Liver (tissue), 9 donors: ENCODE results near the gene FGF14. TPM values are rescaled to one million over a fixed set of nuclear protein-coding genes. Genes with fewer than 3 reads are reported as not detected.

Experiments
- DNase-seq: peaks from one replicate; pipeline ENCODE4 v3.0.0-alpha.2; 2017; ENCODE audit warnings: low spot score
- H3K27ac ChIP-seq, 2 donors: one replicate each; pipeline ENCODE4 v1.7.0; 2013; ENCODE audit warnings: inconsistent platforms in 2 of 2, low read length in 2 of 2, control low read depth in 1 of 2, low read depth in 1 of 2, mild to moderate bottlenecking in 1 of 2
- H3K27me3 ChIP-seq, 4 donors: one replicate each; pipeline versions ENCODE4 v1.6.1 to v1.7.0; 2013; ENCODE audit warnings: low read length in 3 of 4, inconsistent platforms in 1 of 4, mild to moderate bottlenecking in 1 of 4, moderate library complexity in 1 of 4; ENCODE audit not compliant: control insufficient read depth in 4 of 4, insufficient read depth in 4 of 4
- H3K36me3 ChIP-seq, 4 donors: one replicate each; pipeline versions ENCODE4 v1.6.1 to v1.7.0; 2013; ENCODE audit warnings: low read length in 3 of 4, mild to moderate bottlenecking in 3 of 4, low read depth in 1 of 4, moderate library complexity in 1 of 4; ENCODE audit not compliant: control insufficient read depth in 4 of 4, insufficient read depth in 3 of 4
- H3K4me1 ChIP-seq, 4 donors: one replicate each; pipeline versions ENCODE4 v1.6.1 to v1.7.0; 2013; ENCODE audit warnings: low read length in 3 of 4, mild to moderate bottlenecking in 3 of 4, moderate library complexity in 1 of 4; ENCODE audit not compliant: control insufficient read depth in 4 of 4, insufficient read depth in 4 of 4
- H3K4me3 ChIP-seq, 3 donors: one replicate each; pipeline versions ENCODE4 v1.6.1 to v1.7.0; 2013; ENCODE audit warnings: low read length in 3 of 3, control low read depth in 1 of 3, low read depth in 1 of 3, mild to moderate bottlenecking in 1 of 3
- H3K9ac ChIP-seq, 2 donors: one replicate each; pipeline ENCODE4 v1.7.0; 2013; ENCODE audit warnings: low read length in 2 of 2, mild to moderate bottlenecking in 2 of 2, moderate library complexity in 2 of 2, control low read depth in 1 of 2, low read depth in 1 of 2
- H3K9me3 ChIP-seq, 4 donors: one replicate each; pipeline versions ENCODE4 v1.6.1 to v1.7.0; 2013; ENCODE audit warnings: low read length in 3 of 4; ENCODE audit not compliant: control insufficient read depth in 4 of 4
- EGR1 ChIP-seq, 2 donors: IDR thresholded peaks; 2 replicates each; pipeline ENCODE4 v1.6.1; 2016 to 2018; ENCODE audit warnings: antibody characterized with exemption in 2 of 2, low read depth in 2 of 2
- FOXA1 ChIP-seq: IDR thresholded peaks from 2 replicates; pipeline ENCODE4 v1.6.1; 2016; ENCODE audit warnings: antibody characterized with exemption
- FOXA2 ChIP-seq: IDR thresholded peaks from 2 replicates; pipeline ENCODE4 v1.6.1; 2016; ENCODE audit warnings: antibody characterized with exemption
- GABPA ChIP-seq, 2 donors: IDR thresholded peaks in 1 of 2; conservative IDR thresholded peaks in 1 of 2; 2 replicates each; pipeline ENCODE4 v1.6.1; 2016; ENCODE audit warnings: antibody characterized with exemption in 2 of 2, mild to moderate bottlenecking in 1 of 2, moderate library complexity in 1 of 2
- HNF4A ChIP-seq, 2 donors: conservative IDR thresholded peaks; 2 replicates each; pipeline ENCODE4 v1.6.1; 2016; ENCODE audit warnings: antibody characterized with exemption in 2 of 2, mild to moderate bottlenecking in 2 of 2
- HNF4G ChIP-seq: IDR thresholded peaks from 2 replicates; pipeline ENCODE4 v1.6.1; 2016; ENCODE audit warnings: antibody characterized with exemption
- JUND ChIP-seq, 2 donors: IDR thresholded peaks; 2 replicates each; pipeline ENCODE4 v1.6.1; 2016; ENCODE audit warnings: antibody characterized with exemption in 2 of 2
- NR2F2 ChIP-seq: IDR thresholded peaks from 2 replicates; pipeline ENCODE4 v1.6.1; 2016; ENCODE audit warnings: antibody characterized with exemption
- RAD21 ChIP-seq, 2 donors: IDR thresholded peaks; 2 replicates each; pipeline ENCODE4 v1.6.1; 2016; ENCODE audit warnings: antibody characterized with exemption in 2 of 2, mild to moderate bottlenecking in 2 of 2
- RXRA ChIP-seq, 2 donors: IDR thresholded peaks; 2 replicates each; pipeline ENCODE4 v1.6.1; 2017 to 2018; ENCODE audit warnings: antibody characterized with exemption in 2 of 2, mild to moderate bottlenecking in 1 of 2
- SP1 ChIP-seq: IDR thresholded peaks from 2 replicates; pipeline ENCODE4 v1.6.1; 2018; ENCODE audit warnings: antibody characterized with exemption, mild to moderate bottlenecking
- TAF1 ChIP-seq: conservative IDR thresholded peaks from 2 replicates; pipeline ENCODE4 v1.6.1; 2016; ENCODE audit warnings: antibody characterized with exemption, mild to moderate bottlenecking
- YY1 ChIP-seq: IDR thresholded peaks from 2 replicates; pipeline ENCODE4 v1.6.1; 2016; ENCODE audit warnings: antibody characterized with exemption, mild to moderate bottlenecking
- WGBS: extraction: QIAGEN DNeasy Blood & Tissue Kit; methylation state at CpG from one replicate; pipeline ENCODE4 v1.1.7; 2013; 5-methylcytosine and 5-hydroxymethylcytosine counted together
- polyA plus RNA-seq, 2 donors: library from polyadenylated mRNA; stranded (reverse) in 1 of 2; unstranded in 1 of 2; fragments of 200-250 nt in 1 of 2; fragments of >200 nt in 1 of 2; fragmentation: Nextera tagmentation in 1 of 2; extraction: Ambion mirVana in 1 of 2; gene quantifications; one replicate each; pipeline versions ENCODE4 v1.2.1 to v1.2.3, GENCODE V29; 2013 to 2015
- total RNA-seq, 2 donors: library from RNA; depleted of rRNA; stranded (reverse); fragments of >200 nt; gene quantifications; one replicate each; pipeline ENCODE4 v1.2.3, GENCODE V29; 2014
- TF ChIP-seq, protein P1 (sequence below): IDR thresholded peaks from 2 replicates; pipeline ENCODE4 v1.6.1; 2016; ENCODE audit warnings: antibody characterized with exemption
- TF ChIP-seq, protein P2 (sequence below): IDR thresholded peaks from 2 replicates; pipeline ENCODE4 v1.6.1; 2016; ENCODE audit warnings: antibody characterized with exemption
- TF ChIP-seq, protein P3 (sequence below): fragments of 150-350 bp; IDR thresholded peaks from 2 replicates; pipeline ENCODE4 v1.5.1; 2017; ENCODE audit warnings: improper control_type of control experiment, low read depth, low read length; ENCODE audit not compliant: missing input control
- TF ChIP-seq, protein P4 (sequence below): IDR thresholded peaks from 2 replicates; pipeline ENCODE4 v1.6.1; 2016; ENCODE audit warnings: antibody characterized with exemption
- donor health status: healthy.
- donor health status: healthy.
- donor health status: healthy.
- donor health status: healthy.
- donor health status: healthy.

FGF14 gene
- total and polyA plus RNA-seq, 4 donors = 0.05 to 3.3 (median 1.0) TPM

DNA sequence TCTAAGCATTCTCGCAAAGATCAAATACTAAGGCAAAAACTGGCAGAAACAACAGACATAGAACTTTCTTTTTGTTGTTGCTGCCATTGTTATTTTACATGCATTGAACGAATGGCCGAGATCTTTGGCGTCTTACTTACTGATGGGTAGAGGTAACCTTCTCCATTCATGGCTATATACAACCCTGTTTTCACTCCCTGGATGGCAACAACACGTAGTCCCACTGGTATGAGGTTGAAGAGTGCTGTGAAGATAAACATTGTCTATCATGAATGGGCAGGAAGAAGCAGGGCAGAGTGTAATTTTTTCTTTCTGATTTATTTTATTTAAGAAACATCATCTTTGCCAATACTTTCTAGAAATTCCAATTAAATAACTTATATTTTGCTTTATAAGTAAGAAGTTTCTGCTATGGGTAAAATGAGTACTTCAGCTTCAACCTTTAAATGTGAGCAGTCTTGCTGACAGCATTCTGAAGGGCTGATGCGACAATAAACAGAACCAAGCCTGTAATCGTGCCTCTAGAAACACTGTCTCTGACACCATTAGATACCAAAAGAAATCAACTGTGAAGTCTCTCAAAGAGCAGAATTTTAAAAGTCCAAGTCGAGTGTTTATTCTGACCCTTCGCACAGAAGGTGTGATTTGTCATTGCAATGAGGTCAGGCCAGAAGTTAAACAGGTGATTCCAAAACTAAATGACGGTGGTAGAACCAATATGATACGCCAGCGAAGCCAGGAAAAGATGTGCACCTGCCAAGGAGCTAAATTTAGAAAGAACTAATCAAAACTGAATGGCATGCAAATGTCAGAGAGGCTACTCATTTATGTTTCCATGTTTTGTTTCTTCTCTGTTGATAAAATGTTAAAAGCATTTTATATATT, 533.0 kb downstream of the FGF14 start:
- TF ChIP-seq, protein P1, sequence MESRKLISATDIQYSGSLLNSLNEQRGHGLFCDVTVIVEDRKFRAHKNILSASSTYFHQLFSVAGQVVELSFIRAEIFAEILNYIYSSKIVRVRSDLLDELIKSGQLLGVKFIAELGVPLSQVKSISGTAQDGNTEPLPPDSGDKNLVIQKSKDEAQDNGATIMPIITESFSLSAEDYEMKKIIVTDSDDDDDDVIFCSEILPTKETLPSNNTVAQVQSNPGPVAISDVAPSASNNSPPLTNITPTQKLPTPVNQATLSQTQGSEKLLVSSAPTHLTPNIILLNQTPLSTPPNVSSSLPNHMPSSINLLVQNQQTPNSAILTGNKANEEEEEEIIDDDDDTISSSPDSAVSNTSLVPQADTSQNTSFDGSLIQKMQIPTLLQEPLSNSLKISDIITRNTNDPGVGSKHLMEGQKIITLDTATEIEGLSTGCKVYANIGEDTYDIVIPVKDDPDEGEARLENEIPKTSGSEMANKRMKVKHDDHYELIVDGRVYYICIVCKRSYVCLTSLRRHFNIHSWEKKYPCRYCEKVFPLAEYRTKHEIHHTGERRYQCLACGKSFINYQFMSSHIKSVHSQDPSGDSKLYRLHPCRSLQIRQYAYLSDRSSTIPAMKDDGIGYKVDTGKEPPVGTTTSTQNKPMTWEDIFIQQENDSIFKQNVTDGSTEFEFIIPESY = no peak
- TF ChIP-seq EGR1 (IDR thresholded peaks at IDR 0.05; ENCODE audit: low read depth in 2 of 2) = no peak
- TF ChIP-seq FOXA1 = no peak
- TF ChIP-seq, protein P2, sequence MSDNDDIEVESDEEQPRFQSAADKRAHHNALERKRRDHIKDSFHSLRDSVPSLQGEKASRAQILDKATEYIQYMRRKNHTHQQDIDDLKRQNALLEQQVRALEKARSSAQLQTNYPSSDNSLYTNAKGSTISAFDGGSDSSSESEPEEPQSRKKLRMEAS = no peak
- peaks cover 0 to 3% (median 0%) of the 10 kb centered on the region in 4 donors for H3K27me3 ChIP-seq
- H3K27ac ChIP-seq = no peak overlapping the region
- H3K9ac ChIP-seq = no peak overlapping the region
- no peaks in the 10 kb centered on the region for H3K9me3 ChIP-seq
- no peaks in the 10 kb centered on the region for H3K36me3 ChIP-seq
- no peak for DNase-seq
- WGBS = 65% methylated on average over 12 of the region's 12 CpGs
- H3K4me3 ChIP-seq = no peak overlapping the region
- H3K4me1 ChIP-seq = no peaks in the 10 kb centered on the region

DNA sequence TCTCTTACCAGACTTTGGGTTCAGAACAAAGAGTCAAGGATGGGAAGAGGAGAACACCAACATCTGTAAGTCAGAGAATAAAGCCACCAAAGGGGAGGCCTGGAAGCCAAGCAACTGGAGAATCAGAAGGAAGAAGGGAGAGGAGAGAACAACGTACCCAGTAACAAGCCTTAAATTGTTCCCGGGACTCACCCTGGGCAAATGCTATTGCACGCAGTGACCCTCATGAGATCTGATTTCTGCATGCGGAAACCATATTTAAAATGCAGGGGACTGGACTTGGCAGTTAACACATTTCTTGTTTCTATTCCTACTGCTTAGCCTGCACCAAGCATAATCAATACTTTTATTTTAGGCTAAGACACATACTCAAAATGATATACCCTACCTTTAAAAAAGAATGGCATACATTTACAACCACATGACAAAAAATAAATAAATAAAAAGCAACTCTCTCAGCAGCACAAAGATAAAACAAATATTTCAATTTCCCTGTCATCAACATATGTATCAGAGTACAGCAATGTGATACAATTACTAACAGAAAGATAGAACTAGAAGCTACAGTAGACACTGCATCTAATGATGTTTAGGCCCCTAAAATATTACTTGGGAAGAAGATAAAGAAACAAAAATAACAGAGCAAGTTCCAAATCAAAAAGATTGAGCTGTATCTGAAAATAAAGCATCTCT, 534.8 kb downstream of the FGF14 start:
- no peaks in the 10 kb centered on the region for H3K9me3 ChIP-seq
- peaks cover 0 to 6% (median 0%) of the 10 kb centered on the region in 4 donors for H3K27me3 ChIP-seq
- H3K27ac ChIP-seq = no peak overlapping the region
- no peak overlapping the region for H3K9ac ChIP-seq
- DNase-seq = no peak
- no peaks in the 10 kb centered on the region for H3K36me3 ChIP-seq
- WGBS = 94% methylated on average over 4 of the region's 4 CpGs
- TF ChIP-seq JUND (IDR thresholded peaks at IDR 0.05) (no peak), GABPA (IDR thresholded peaks at IDR 0.05 in 1 of 2, conservative IDR thresholded peaks at IDR 0.05 in 1 of 2) (no peak)
- TF ChIP-seq, protein P2 = no peak
- H3K4me1 ChIP-seq = no peaks in the 10 kb centered on the region
- no peak overlapping the region for H3K4me3 ChIP-seq

DNA sequence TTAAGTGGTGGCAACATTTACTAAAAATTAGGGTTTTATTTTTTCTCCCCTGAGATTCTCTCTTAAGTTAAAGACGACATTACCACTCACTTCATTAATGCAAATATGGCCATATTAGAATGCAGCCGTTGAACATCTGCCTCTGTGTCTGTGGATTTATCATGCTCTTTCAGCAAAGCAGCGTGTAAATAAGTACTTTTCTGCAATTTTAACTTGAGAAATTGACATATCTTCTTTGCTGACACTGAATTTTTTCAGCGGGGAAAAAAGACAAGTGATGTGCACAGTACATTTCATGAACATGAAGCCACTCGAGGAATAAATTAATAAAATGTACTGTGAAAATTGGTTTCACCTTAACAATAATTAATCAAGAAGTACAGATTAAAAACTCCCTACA, 543.0 kb downstream of the FGF14 start:
- H3K4me3 ChIP-seq = no peak overlapping the region
- H3K36me3 ChIP-seq = no peaks in the 10 kb centered on the region
- H3K9ac ChIP-seq = no peak overlapping the region
- H3K9me3 ChIP-seq = no peaks in the 10 kb centered on the region
- peaks cover 0 to 3% (median 0%) of the 10 kb centered on the region in 4 donors for H3K27me3 ChIP-seq
- no peaks in the 10 kb centered on the region for H3K4me1 ChIP-seq
- WGBS = 70% methylated on average over 5 of the region's 5 CpGs
- no peak for DNase-seq
- H3K27ac ChIP-seq = no peak overlapping the region
- no peak for TF ChIP-seq RAD21 (IDR thresholded peaks at IDR 0.05)
- TF ChIP-seq TAF1 = no peak
- no peak for TF ChIP-seq RXRA (IDR thresholded peaks at IDR 0.05)
- TF ChIP-seq GABPA (IDR thresholded peaks at IDR 0.05 in 1 of 2, conservative IDR thresholded peaks at IDR 0.05 in 1 of 2) = no peak
- TF ChIP-seq, protein P2 = no peak
- TF ChIP-seq NR2F2 = no peak
- TF ChIP-seq, protein P3, sequence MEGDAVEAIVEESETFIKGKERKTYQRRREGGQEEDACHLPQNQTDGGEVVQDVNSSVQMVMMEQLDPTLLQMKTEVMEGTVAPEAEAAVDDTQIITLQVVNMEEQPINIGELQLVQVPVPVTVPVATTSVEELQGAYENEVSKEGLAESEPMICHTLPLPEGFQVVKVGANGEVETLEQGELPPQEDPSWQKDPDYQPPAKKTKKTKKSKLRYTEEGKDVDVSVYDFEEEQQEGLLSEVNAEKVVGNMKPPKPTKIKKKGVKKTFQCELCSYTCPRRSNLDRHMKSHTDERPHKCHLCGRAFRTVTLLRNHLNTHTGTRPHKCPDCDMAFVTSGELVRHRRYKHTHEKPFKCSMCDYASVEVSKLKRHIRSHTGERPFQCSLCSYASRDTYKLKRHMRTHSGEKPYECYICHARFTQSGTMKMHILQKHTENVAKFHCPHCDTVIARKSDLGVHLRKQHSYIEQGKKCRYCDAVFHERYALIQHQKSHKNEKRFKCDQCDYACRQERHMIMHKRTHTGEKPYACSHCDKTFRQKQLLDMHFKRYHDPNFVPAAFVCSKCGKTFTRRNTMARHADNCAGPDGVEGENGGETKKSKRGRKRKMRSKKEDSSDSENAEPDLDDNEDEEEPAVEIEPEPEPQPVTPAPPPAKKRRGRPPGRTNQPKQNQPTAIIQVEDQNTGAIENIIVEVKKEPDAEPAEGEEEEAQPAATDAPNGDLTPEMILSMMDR = no peak
- TF ChIP-seq YY1 = no peak
- no peak for TF ChIP-seq HNF4G
- TF ChIP-seq, protein P1 = no peak
- TF ChIP-seq, protein P4, sequence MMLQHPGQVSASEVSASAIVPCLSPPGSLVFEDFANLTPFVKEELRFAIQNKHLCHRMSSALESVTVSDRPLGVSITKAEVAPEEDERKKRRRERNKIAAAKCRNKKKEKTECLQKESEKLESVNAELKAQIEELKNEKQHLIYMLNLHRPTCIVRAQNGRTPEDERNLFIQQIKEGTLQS = no peak
- no peak for TF ChIP-seq EGR1 (IDR thresholded peaks at IDR 0.05; ENCODE audit: low read depth in 2 of 2)
- no peak for TF ChIP-seq JUND (IDR thresholded peaks at IDR 0.05)
- no peak for TF ChIP-seq HNF4A (conservative IDR thresholded peaks at IDR 0.05)
- no peak for TF ChIP-seq FOXA1
- no peak for TF ChIP-seq SP1
- no peak for TF ChIP-seq FOXA2
